HEK293 (cell line): ENCODE results near the gene TRAPPC11.

Experiments
- CTCF ChIA-PET: fragments of 350-600 bp; formaldehyde crosslinking; extraction: SDS; loops from one replicate; lab custom pipeline; 2021; ENCODE audit warnings: antibody characterized with exemption; lab: Yijun Ruan, JAX
- POLR2A ChIA-PET: fragments of 300-600 bp; formaldehyde crosslinking; extraction: SDS; loops from one replicate; lab custom pipeline; 2020; ENCODE audit warnings: antibody characterized with exemption, inconsistent platforms; lab: Yijun Ruan, JAX
- H3K27ac ChIP-seq: fragments of 200-500 bp; sonication (Bioruptor generic); 2 replicates; pipeline ENCODE4 v1.5.1; 2014; ENCODE audit warnings: low read depth, low read length, control low read depth, inconsistent platforms; ENCODE audit errors: extremely low read depth
- H3K36me3 ChIP-seq, 2 experiments: fragments of 200-500 bp in 1 of 2; sonication (Bioruptor generic) in 1 of 2; 1 replicate in 1 of 2; 2 replicates in 1 of 2; pipeline ENCODE4 v1.5.1; 2014 to 2017; ENCODE audit warnings: inconsistent platforms in 2 of 2, low read length in 2 of 2; ENCODE audit not compliant: control insufficient read depth in 2 of 2, insufficient read depth in 1 of 2
- H3K4me1 ChIP-seq: fragments of 200-500 bp; sonication (Bioruptor generic); 2 replicates; pipeline ENCODE4 v1.5.1; 2014; ENCODE audit warnings: mild to moderate bottlenecking, low read length, inconsistent platforms; ENCODE audit not compliant: control insufficient read depth, insufficient read depth
- H3K4me3 ChIP-seq: 2 replicates; pipeline ENCODE4 v1.5.1; 2011; ENCODE audit warnings: low read depth, mild to moderate bottlenecking, control low read depth, low read length, moderate library complexity
- H3K9me3 ChIP-seq: fragments of 200-500 bp; sonication (Bioruptor generic); 2 replicates; pipeline ENCODE4 v1.5.1; 2014; ENCODE audit warnings: low read depth, low read length, inconsistent platforms; ENCODE audit not compliant: control insufficient read depth, insufficient read depth
- GFI1B ChIP-seq: fragments of 450-650 bp; formaldehyde crosslinking; IDR thresholded peaks from 2 replicates; pipeline ENCODE4 v1.5.1; 2016; ENCODE audit warnings: missing biosample characterization, missing genetic modification characterization
- GLIS1 ChIP-seq: fragments of 450-650 bp; formaldehyde crosslinking; IDR thresholded peaks from 2 replicates; pipeline ENCODE4 v1.5.1; 2016; ENCODE audit warnings: missing biosample characterization, missing genetic modification characterization
- HOXD13 ChIP-seq: sonication (generic); formaldehyde crosslinking; IDR thresholded peaks from 2 replicates; pipeline ENCODE4 v1.8.0; 2022; ENCODE audit warnings: missing genetic modification reagents, borderline replicate concordance
- KLF10 ChIP-seq: fragments of 450-650 bp; IDR thresholded peaks from 2 replicates; pipeline ENCODE4 v1.5.1; 2018; ENCODE audit warnings: missing biosample characterization, mild to moderate bottlenecking, missing genetic modification characterization
- KLF7 ChIP-seq: fragments of 450-650 bp; formaldehyde crosslinking; IDR thresholded peaks from 2 replicates; pipeline ENCODE4 v1.5.1; 2016; ENCODE audit warnings: missing biosample characterization, missing genetic modification characterization, borderline replicate concordance
- SP7 ChIP-seq: fragments of 450-650 bp; formaldehyde crosslinking; IDR thresholded peaks from 2 replicates; pipeline ENCODE4 v1.5.1; 2016; ENCODE audit warnings: missing biosample characterization, missing genetic modification characterization
- TCF7L2 ChIP-seq: IDR thresholded peaks from 2 replicates; pipeline ENCODE4 v1.6.1; 2011; ENCODE audit warnings: low read depth, mild to moderate bottlenecking, inconsistent platforms, low read length, moderate library complexity, borderline replicate concordance
- ZNF10 ChIP-seq: fragments of 450-650 bp; formaldehyde crosslinking; IDR thresholded peaks from 2 replicates; pipeline ENCODE4 v1.5.1; 2017; ENCODE audit warnings: missing biosample characterization, missing genetic modification characterization
- ZNF121 ChIP-seq: fragments of 450-650 bp; formaldehyde crosslinking; IDR thresholded peaks from 2 replicates; pipeline ENCODE4 v1.5.1; 2016; ENCODE audit warnings: missing biosample characterization, missing genetic modification characterization
- ZNF341 ChIP-seq: fragments of 450-650 bp; formaldehyde crosslinking; IDR thresholded peaks from 2 replicates; pipeline ENCODE4; 2016; ENCODE audit warnings: low read depth, missing biosample characterization, missing genetic modification characterization
- ZNF423 ChIP-seq: fragments of 450-650 bp; formaldehyde crosslinking; IDR thresholded peaks from 2 replicates; pipeline ENCODE4 v1.5.1; 2016; ENCODE audit warnings: missing biosample characterization, missing genetic modification characterization
- ZNF621 ChIP-seq: fragments of 450-650 bp; formaldehyde crosslinking; IDR thresholded peaks from 2 replicates; pipeline ENCODE4 v1.5.1; 2017; ENCODE audit warnings: missing biosample characterization, missing genetic modification characterization
- ZNF76 ChIP-seq: fragments of 450-650 bp; formaldehyde crosslinking; IDR thresholded peaks from 2 replicates; pipeline ENCODE4; 2016; ENCODE audit warnings: low read depth, missing biosample characterization, missing genetic modification characterization, borderline replicate concordance
- TF ChIP-seq, protein P1 (sequence below): fragments of 450-650 bp; formaldehyde crosslinking; IDR thresholded peaks from 2 replicates; pipeline ENCODE4 v1.5.1; 2016; ENCODE audit warnings: missing biosample characterization, missing genetic modification characterization
- TF ChIP-seq, protein P2 (sequence below): fragments of 450-650 bp; formaldehyde crosslinking; IDR thresholded peaks from 2 replicates; pipeline ENCODE4 v1.5.1; 2016; ENCODE audit warnings: missing biosample characterization, missing genetic modification characterization
- TF ChIP-seq, protein P3 (sequence below): fragments of 450-650 bp; formaldehyde crosslinking; conservative IDR thresholded peaks from 2 replicates; pipeline ENCODE4 v1.5.1; 2016; ENCODE audit warnings: low read depth, missing biosample characterization, missing genetic modification characterization
- TF ChIP-seq, protein P4 (sequence below): fragments of 450-650 bp; formaldehyde crosslinking; IDR thresholded peaks from 2 replicates; pipeline ENCODE4 v1.5.1; 2016; ENCODE audit warnings: missing biosample characterization, missing genetic modification characterization
- TF ChIP-seq, protein P5 (sequence below): fragments of 450-650 bp; IDR thresholded peaks from 2 replicates; pipeline ENCODE4 v1.5.1; 2018; ENCODE audit warnings: missing biosample characterization, missing genetic modification characterization
- TF ChIP-seq, protein P6 (sequence below): fragments of 450-650 bp; formaldehyde crosslinking; IDR thresholded peaks from 2 replicates; pipeline ENCODE4 v1.5.1; 2016; ENCODE audit warnings: missing biosample characterization, missing genetic modification characterization, borderline replicate concordance

TRAPPC11 gene

DNA sequence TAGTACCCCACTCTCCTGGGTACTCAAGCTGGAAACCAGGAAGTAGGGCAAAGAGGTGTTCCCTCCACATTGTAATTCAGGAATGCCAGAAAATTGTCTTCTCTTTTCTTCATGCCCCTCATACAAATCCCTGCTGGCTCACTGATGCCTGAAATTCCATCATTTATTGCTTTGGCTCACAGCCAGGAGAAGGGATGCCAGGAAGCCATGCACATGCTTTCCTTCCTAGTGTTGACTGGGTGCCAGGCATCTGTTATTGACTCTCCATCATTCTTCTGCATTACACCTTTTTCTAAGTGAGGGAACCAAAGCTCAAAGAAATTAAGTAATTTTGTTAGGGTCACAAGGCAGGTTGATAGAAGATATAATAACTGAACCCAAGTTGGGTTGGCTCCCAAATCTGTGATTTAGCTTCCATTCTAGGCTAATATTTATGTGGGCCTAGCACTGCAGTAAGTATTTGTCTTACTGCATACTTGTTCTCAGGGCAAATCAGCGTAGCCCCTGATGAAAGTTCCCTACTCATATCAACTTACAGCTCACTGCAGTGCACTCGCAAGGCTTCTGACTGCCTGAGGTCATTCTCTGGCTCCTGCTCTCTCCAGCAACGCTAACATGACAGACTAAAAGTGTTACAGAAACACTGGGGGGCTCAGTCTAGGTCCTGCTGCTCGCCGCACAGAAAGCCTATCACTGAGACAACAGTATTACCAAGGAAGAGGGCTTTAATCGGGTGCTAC, 89.0 kb downstream of the TRAPPC11 start (continued):
- no peak for TF ChIP-seq GFI1B

DNA sequence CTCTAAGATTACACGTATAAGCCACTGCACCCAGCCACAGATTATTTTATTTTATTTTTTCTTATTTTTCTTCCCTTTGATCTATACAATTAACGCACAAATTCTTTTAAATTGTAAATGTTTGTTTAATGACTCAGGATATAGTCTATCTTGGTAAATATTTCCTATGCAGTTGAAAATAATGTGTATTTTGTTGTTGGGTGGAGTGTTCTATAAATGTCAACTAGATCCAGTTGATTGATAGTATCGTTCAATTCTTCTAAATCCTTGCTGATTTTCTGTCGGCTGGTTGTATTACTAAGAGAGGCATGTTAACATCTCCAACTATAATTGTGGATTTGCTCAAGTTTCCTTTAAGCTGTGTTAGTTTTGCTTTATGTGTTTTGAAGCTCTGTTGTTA, 92.0 kb downstream of the TRAPPC11 start:
- POLR2A ChIA-PET: no interaction called here
- no peak overlapping the region for H3K4me3 ChIP-seq

More for the DNA sequence above, 92.0 kb downstream of the TRAPPC11 start:
- CTCF ChIA-PET: interaction anchor here (0.7 kb wide), 1 partner anchor 80 kb away, joined by 3 read pairs; no protein-coding TSS in a partner anchor
- Histone ChIP-seq H3K9me3 (no peaks in the 10 kb centered on the region), H3K36me3 (no peaks in the 10 kb centered on the region), H3K27ac (no peak overlapping the region), H3K4me1 (peaks cover 2% of the 10 kb centered on the region; the same call in 1 of the 2 replicates)
- TF ChIP-seq GLIS1 (no peak), ZNF423 (tag by site-specific recombination) (no peak), ZNF76 (tag by site-specific recombination) (no peak), SP7 (tag by site-specific recombination) (no peak), KLF10 (tag by site-specific recombination) (no peak), ZNF121 (no peak), HOXD13 (no peak), ZNF10 (tag by site-specific recombination) (no peak), TCF7L2 (no peak), ZNF341 (no peak), KLF7 (no peak), ZNF621 (tag by site-specific recombination) (no peak)
- TF ChIP-seq, protein P1, sequence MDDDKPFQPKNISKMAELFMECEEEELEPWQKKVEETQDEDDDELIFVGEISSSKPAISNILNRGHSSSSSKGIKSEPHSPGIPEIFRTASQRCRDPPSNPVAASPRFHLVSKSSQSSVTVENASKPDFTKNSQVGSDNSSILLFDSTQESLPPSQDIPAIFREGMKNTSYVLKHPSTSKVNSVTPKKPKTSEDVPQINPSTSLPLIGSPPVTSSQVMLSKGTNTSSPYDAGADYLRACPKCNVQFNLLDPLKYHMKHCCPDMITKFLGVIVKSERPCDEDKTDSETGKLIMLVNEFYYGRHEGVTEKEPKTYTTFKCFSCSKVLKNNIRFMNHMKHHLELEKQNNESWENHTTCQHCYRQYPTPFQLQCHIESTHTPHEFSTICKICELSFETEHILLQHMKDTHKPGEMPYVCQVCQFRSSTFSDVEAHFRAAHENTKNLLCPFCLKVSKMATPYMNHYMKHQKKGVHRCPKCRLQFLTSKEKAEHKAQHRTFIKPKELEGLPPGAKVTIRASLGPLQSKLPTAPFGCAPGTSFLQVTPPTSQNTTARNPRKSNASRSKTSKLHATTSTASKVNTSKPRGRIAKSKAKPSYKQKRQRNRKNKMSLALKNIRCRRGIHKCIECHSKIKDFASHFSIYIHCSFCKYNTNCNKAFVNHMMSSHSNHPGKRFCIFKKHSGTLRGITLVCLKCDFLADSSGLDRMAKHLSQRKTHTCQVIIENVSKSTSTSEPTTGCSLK (tag by site-specific recombination): no peak
- TF ChIP-seq, protein P2, sequence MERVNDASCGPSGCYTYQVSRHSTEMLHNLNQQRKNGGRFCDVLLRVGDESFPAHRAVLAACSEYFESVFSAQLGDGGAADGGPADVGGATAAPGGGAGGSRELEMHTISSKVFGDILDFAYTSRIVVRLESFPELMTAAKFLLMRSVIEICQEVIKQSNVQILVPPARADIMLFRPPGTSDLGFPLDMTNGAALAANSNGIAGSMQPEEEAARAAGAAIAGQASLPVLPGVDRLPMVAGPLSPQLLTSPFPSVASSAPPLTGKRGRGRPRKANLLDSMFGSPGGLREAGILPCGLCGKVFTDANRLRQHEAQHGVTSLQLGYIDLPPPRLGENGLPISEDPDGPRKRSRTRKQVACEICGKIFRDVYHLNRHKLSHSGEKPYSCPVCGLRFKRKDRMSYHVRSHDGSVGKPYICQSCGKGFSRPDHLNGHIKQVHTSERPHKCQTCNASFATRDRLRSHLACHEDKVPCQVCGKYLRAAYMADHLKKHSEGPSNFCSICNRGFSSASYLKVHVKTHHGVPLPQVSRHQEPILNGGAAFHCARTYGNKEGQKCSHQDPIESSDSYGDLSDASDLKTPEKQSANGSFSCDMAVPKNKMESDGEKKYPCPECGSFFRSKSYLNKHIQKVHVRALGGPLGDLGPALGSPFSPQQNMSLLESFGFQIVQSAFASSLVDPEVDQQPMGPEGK: no peak
- TF ChIP-seq, protein P3, sequence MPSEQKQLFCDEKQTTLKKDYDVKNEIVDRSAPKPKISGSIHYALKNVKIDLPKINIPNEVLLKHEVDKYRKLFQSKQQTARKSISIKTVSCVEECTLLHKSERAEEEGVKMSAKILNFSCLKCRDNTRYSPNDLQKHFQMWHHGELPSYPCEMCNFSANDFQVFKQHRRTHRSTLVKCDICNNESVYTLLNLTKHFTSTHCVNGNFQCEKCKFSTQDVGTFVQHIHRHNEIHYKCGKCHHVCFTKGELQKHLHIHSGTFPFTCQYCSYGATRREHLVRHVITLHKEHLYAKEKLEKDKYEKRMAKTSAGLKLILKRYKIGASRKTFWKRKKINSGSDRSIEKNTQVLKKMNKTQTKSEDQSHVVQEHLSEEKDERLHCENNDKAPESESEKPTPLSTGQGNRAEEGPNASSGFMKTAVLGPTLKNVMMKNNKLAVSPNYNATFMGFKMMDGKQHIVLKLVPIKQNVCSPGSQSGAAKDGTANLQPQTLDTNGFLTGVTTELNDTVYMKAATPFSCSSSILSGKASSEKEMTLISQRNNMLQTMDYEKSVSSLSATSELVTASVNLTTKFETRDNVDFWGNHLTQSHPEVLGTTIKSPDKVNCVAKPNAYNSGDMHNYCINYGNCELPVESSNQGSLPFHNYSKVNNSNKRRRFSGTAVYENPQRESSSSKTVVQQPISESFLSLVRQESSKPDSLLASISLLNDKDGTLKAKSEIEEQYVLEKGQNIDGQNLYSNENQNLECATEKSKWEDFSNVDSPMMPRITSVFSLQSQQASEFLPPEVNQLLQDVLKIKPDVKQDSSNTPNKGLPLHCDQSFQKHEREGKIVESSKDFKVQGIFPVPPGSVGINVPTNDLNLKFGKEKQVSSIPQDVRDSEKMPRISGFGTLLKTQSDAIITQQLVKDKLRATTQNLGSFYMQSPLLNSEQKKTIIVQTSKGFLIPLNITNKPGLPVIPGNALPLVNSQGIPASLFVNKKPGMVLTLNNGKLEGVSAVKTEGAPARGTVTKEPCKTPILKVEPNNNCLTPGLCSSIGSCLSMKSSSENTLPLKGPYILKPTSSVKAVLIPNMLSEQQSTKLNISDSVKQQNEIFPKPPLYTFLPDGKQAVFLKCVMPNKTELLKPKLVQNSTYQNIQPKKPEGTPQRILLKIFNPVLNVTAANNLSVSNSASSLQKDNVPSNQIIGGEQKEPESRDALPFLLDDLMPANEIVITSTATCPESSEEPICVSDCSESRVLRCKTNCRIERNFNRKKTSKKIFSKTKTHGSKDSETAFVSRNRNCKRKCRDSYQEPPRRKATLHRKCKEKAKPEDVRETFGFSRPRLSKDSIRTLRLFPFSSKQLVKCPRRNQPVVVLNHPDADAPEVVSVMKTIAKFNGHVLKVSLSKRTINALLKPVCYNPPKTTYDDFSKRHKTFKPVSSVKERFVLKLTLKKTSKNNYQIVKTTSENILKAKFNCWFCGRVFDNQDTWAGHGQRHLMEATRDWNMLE: no peak
- TF ChIP-seq, protein P4, sequence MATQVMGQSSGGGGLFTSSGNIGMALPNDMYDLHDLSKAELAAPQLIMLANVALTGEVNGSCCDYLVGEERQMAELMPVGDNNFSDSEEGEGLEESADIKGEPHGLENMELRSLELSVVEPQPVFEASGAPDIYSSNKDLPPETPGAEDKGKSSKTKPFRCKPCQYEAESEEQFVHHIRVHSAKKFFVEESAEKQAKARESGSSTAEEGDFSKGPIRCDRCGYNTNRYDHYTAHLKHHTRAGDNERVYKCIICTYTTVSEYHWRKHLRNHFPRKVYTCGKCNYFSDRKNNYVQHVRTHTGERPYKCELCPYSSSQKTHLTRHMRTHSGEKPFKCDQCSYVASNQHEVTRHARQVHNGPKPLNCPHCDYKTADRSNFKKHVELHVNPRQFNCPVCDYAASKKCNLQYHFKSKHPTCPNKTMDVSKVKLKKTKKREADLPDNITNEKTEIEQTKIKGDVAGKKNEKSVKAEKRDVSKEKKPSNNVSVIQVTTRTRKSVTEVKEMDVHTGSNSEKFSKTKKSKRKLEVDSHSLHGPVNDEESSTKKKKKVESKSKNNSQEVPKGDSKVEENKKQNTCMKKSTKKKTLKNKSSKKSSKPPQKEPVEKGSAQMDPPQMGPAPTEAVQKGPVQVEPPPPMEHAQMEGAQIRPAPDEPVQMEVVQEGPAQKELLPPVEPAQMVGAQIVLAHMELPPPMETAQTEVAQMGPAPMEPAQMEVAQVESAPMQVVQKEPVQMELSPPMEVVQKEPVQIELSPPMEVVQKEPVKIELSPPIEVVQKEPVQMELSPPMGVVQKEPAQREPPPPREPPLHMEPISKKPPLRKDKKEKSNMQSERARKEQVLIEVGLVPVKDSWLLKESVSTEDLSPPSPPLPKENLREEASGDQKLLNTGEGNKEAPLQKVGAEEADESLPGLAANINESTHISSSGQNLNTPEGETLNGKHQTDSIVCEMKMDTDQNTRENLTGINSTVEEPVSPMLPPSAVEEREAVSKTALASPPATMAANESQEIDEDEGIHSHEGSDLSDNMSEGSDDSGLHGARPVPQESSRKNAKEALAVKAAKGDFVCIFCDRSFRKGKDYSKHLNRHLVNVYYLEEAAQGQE (tag by site-specific recombination): no peak
- TF ChIP-seq, protein P5, sequence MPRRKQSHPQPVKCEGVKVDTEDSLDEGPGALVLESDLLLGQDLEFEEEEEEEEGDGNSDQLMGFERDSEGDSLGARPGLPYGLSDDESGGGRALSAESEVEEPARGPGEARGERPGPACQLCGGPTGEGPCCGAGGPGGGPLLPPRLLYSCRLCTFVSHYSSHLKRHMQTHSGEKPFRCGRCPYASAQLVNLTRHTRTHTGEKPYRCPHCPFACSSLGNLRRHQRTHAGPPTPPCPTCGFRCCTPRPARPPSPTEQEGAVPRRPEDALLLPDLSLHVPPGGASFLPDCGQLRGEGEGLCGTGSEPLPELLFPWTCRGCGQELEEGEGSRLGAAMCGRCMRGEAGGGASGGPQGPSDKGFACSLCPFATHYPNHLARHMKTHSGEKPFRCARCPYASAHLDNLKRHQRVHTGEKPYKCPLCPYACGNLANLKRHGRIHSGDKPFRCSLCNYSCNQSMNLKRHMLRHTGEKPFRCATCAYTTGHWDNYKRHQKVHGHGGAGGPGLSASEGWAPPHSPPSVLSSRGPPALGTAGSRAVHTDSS (tag by site-specific recombination): no peak
- TF ChIP-seq, protein P6, sequence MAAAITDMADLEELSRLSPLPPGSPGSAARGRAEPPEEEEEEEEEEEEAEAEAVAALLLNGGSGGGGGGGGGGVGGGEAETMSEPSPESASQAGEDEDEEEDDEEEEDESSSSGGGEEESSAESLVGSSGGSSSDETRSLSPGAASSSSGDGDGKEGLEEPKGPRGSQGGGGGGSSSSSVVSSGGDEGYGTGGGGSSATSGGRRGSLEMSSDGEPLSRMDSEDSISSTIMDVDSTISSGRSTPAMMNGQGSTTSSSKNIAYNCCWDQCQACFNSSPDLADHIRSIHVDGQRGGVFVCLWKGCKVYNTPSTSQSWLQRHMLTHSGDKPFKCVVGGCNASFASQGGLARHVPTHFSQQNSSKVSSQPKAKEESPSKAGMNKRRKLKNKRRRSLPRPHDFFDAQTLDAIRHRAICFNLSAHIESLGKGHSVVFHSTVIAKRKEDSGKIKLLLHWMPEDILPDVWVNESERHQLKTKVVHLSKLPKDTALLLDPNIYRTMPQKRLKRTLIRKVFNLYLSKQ (tag by site-specific recombination): no peak
